SK-N-SH (cell line): Measurements from ENCODE around the gene WNT5A. TPM values are rescaled to one million over a fixed set of nuclear protein-coding genes. Genes with fewer than 3 reads are reported as not detected.

Experiments used
- CTCF ChIA-PET: fragments of 300-600, 350-600 bp; formaldehyde crosslinking; extraction: SDS; loops from one replicate; lab custom pipeline; 2021; lab: Yijun Ruan, JAX
- POLR2A ChIA-PET: fragments of 350-600 bp; sonication (Branson Sonifier 250); formaldehyde crosslinking; extraction: SDS; loops from one replicate; lab custom pipeline; 2020; ENCODE audit warnings: antibody characterized with exemption, inconsistent platforms; lab: Yijun Ruan, JAX
- DNase-seq: peaks from one replicate; pipeline ENCODE4 v3.0.0; 2012
- H2AFZ ChIP-seq: fragments of 200-600 bp; sonication (generic); 2 replicates; pipeline ENCODE4 v1.8.1; 2016; ENCODE audit warnings: antibody characterized with exemption, mild to moderate bottlenecking, low read depth
- H3F3A ChIP-seq: fragments of 200-600 bp; sonication (generic); replicated peaks from 2 replicates; pipeline ENCODE3; 2016; ENCODE audit warnings: antibody characterized with exemption, mild to moderate bottlenecking; ENCODE audit not compliant: insufficient read depth
- H3K27ac ChIP-seq, 2 experiments: fragments of 200-500 bp in 1 of 2; fragments of 200-600 bp in 1 of 2; sonication (Bioruptor generic) in 1 of 2; sonication (generic), shearing (Covaris generic) in 1 of 2; 2 replicates each; pipeline versions ENCODE4 v1.5.1 to v1.6.1; 2014 to 2016; ENCODE audit warnings: low read depth in 2 of 2, inconsistent platforms in 1 of 2, low read length in 1 of 2, mild to moderate bottlenecking in 1 of 2, mixed read lengths in 1 of 2
- H3K27me3 ChIP-seq: fragments of 200-600 bp; sonication (generic), shearing (Covaris generic); 2 replicates; pipeline ENCODE4 v1.6.1; 2016; ENCODE audit warnings: mixed run types; ENCODE audit not compliant: insufficient read depth
- H3K36me3 ChIP-seq, 2 experiments: fragments of 200-500 bp in 1 of 2; fragments of 200-600 bp in 1 of 2; sonication (Bioruptor generic) in 1 of 2; sonication (generic) in 1 of 2; replicated peaks in 1 of 2; 2 replicates each; pipeline versions ENCODE3 to v1.5.1; 2014 to 2016; ENCODE audit warnings: low read length in 1 of 2, mild to moderate bottlenecking in 1 of 2; ENCODE audit not compliant: insufficient read depth in 2 of 2, control insufficient read depth in 1 of 2
- H3K4me1 ChIP-seq, 2 experiments: fragments of 200-500 bp in 1 of 2; fragments of 200-600 bp in 1 of 2; sonication (Bioruptor generic) in 1 of 2; sonication (generic), shearing (Covaris generic) in 1 of 2; 2 replicates each; pipeline versions ENCODE4 v1.5.1 to v1.6.1; 2014 to 2016; ENCODE audit warnings: low read depth in 1 of 2, low read length in 1 of 2, mixed run types in 1 of 2; ENCODE audit not compliant: insufficient read depth in 2 of 2, control insufficient read depth in 1 of 2
- H3K4me2 ChIP-seq: fragments of 200-600 bp; sonication (generic), shearing (Covaris generic); 2 replicates; pipeline ENCODE4 v1.6.1; 2017; ENCODE audit warnings: mixed run types
- H3K4me3 ChIP-seq, 2 experiments: fragments of 200-500 bp in 1 of 2; fragments of 200-600 bp in 1 of 2; sonication (Bioruptor generic) in 1 of 2; sonication (generic), shearing (Covaris generic) in 1 of 2; 2 replicates each; pipeline versions ENCODE4 v1.5.1 to v1.8.1; 2014 to 2016; ENCODE audit warnings: low read depth in 2 of 2, inconsistent platforms in 1 of 2, low read length in 1 of 2, mild to moderate bottlenecking in 1 of 2, mixed read lengths in 1 of 2, moderate library complexity in 1 of 2
- H3K79me2 ChIP-seq: fragments of 200-600 bp; sonication (generic); 2 replicates; pipeline ENCODE4 v1.8.1; 2017; ENCODE audit warnings: mild to moderate bottlenecking; ENCODE audit not compliant: insufficient read depth
- H3K9ac ChIP-seq: fragments of 200-600 bp; sonication (generic); 2 replicates; pipeline ENCODE4 v1.6.1; 2017; ENCODE audit warnings: mixed run types
- H3K9me2 ChIP-seq: fragments of 200-600 bp; sonication (generic); 2 replicates; pipeline ENCODE4 v1.6.1; 2017; ENCODE audit warnings: mixed run types
- H3K9me3 ChIP-seq: fragments of 200-600 bp; sonication (generic); 2 replicates; pipeline ENCODE4 v1.6.1; 2017; ENCODE audit warnings: mixed run types, mild to moderate bottlenecking, moderate library complexity
- H4K20me1 ChIP-seq: fragments of 200-600 bp; sonication (generic); 2 replicates; pipeline ENCODE4 v1.6.1; 2017; ENCODE audit warnings: mild to moderate bottlenecking, mixed run types; ENCODE audit not compliant: insufficient read depth
- CHD2 ChIP-seq: fragments of 150-350 bp; IDR thresholded peaks from 2 replicates; pipeline ENCODE4 v1.6.1; 2018; ENCODE audit warnings: low read length; ENCODE audit not compliant: partially characterized antibody
- EP300 ChIP-seq, 2 experiments: IDR thresholded peaks; 2 replicates each; pipeline versions ENCODE4 v1.4.0 to v1.6.1; 2012; ENCODE audit warnings: borderline replicate concordance in 1 of 2, low read depth in 1 of 2, low read length in 1 of 2
- RAD21 ChIP-seq: IDR thresholded peaks from 2 replicates; pipeline ENCODE4 v1.6.1; 2012; ENCODE audit warnings: mild to moderate bottlenecking, low read length
- RFX5 ChIP-seq: IDR thresholded peaks from 2 replicates; pipeline ENCODE4 v1.6.1; 2012; ENCODE audit warnings: mild to moderate bottlenecking, improper control_type of control experiment, low read length
- SIN3A ChIP-seq: IDR thresholded peaks from 2 replicates; pipeline ENCODE4 v1.6.1; 2012; ENCODE audit warnings: low read depth, mild to moderate bottlenecking, low read length, moderate library complexity, borderline replicate concordance
- SMC3 ChIP-seq: IDR thresholded peaks from 2 replicates; pipeline ENCODE4 v1.6.1; 2012; ENCODE audit warnings: low read depth, low read length, improper control_type of control experiment
- TCF12 ChIP-seq: IDR thresholded peaks from 2 replicates; pipeline ENCODE4 v1.4.0; 2012
- YY1 ChIP-seq: IDR thresholded peaks from 2 replicates; pipeline ENCODE4 v1.4.0; 2012; ENCODE audit warnings: low read depth, mild to moderate bottlenecking
- WGBS: methylation state at CpG from one replicate; pipeline ENCODE4 v1.1.6; 2017; ENCODE audit warnings: low lambda C conversion rate; 5-methylcytosine and 5-hydroxymethylcytosine counted together
- polyA plus RNA-seq, 3 experiments: library from polyadenylated mRNA; depleted of rRNA; stranded (reverse); fragments of >200 nt; gene quantifications; 2 replicates each; pipeline ENCODE4 v1.2.3, GENCODE V29; 2012
- TF ChIP-seq, protein P1 (sequence below): fragments of 150-350 bp; IDR thresholded peaks from 2 replicates; pipeline ENCODE4 v1.6.1; 2017; ENCODE audit warnings: antibody characterized with exemption, low read length, low read depth, borderline replicate concordance
- TF ChIP-seq, protein P2 (sequence below): fragments of 150-350 bp; IDR thresholded peaks from 2 replicates; pipeline ENCODE4 v1.6.1; 2016; ENCODE audit warnings: mild to moderate bottlenecking, low read depth, low read length
- TF ChIP-seq, protein P3 (sequence below): fragments of 200-600 bp; sonication (generic); IDR thresholded peaks from 2 replicates; pipeline ENCODE4 v1.6.1; 2017; ENCODE audit warnings: antibody characterized with exemption, mild to moderate bottlenecking, moderate library complexity
- TF ChIP-seq, protein P4 (sequence below): IDR thresholded peaks from 2 replicates; pipeline ENCODE4 v1.4.0; 2012; ENCODE audit warnings: low read depth

Gene WNT5A
- polyA plus RNA-seq, 1 of the 3 experiments (the other 2 are of a cell fraction) = 30.7 TPM

DNA sequence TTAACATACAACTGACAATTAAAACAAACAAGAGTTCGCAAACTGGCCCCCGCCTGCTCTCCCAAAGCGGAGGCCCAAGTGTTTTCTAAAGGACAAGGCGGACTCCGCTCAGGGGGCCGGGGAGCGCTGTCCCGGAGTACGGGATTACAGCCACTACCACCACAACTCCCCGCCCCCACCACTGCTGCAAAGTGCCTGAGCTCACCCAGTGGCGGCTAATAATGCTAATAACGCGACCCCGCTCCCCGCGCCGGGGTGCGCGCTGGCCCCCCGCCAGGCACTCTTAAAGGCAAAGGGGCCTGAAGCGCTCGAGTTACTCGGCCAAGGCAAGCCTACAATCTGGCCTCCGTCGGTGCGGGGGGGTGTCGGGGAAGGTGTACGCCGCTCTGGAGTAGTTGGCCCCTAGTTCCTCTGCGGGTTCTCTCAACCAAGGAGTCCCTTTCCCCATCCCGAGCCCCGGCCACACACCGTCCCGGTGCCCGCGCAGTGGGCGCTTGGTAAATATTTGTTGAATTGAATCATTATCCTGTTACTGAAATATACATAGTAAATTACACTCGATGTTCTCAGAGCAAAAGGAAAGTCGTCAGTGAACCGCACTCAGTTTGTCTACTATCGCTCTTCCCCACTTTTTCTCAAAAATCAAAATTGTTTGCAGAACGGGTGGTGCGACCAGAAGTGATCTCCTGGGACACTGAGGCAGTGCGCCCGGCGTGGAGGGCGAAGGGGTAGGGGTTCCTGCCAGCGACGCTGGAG, 827 bp downstream of the WNT5A start (continued):
- TF ChIP-seq EP300 (IDR thresholded peaks at IDR 0.05; ENCODE audit: borderline replicate concordance in 1 of 2, low read depth in 1 of 2, low read length in 1 of 2) = peak in 1 of 2 experiments; percentile 61; a peak in 1 of 4 replicates

DNA sequence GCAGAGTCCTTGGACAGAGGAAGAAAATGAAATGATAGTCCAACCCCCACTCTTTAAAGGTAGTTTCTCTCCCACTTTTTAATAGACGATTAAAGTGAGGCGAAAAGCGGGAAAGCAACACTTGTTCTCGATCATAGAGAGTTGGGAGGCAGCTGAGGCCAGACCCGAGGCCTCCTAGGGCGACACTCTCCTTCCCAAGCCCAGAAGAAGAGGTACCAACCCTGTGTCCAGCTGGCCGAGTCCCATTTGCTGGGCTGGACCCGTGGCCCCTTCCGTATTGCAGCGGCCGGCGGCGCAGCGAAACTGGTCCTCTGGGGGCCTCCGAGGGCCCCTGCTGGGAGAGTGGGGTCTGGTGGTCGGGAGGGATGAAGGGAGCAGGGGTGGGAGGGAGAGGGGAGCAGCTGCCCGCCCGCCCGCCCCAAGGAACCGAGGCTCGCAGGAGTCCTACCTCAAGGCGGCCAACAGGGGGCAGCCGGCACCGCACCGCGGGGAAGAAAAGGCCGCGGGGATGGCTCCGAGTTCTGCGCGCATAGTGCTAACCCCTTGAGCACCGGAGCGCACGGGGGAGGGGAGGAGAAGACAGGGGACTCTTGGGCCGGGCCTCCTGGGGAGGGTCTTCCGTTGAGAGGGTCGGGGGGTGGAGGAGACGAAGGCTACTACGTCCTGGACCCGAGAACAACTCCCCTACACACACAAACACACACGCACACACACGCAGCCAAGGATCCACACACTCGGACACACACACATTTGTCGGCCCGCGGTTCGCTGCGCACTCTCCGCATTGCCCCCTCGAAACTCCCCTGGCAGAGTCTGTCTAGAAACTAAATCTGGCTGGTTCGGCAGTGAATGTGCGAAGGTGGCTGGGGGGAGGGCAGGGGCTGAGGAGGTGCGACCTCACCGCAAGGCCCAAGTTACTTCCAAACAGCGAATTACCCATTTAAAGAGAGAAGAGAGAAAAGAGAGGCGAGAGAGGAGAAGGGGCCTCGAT, 2.0 kb downstream of the WNT5A start:
- Histone ChIP-seq H3K4me1 (peaks cover 0 to 29% of the 10 kb centered on the region in 2 experiments; a peak in 2 of 4 replicates), H3K4me2 (peak overlapping the region; percentile 98), H3K4me3 (peak overlapping the region; percentile 78 to 83), H3K9me2 (no peaks in the 10 kb centered on the region), H3K79me2 (peaks cover 79% of the 10 kb centered on the region), H3K9me3 (no peaks in the 10 kb centered on the region), H3K9ac (peak overlapping the region; percentile 96), H3K27ac (peak overlapping the region; percentile 24 to 88; a peak in 3 of 4 replicates), H2AFZ (peak overlapping the region; percentile 74; the same call in 1 of the 2 replicates), H4K20me1 (no peaks in the 10 kb centered on the region), H3K27me3 (no peaks in the 10 kb centered on the region), H3F3A (peaks cover 7% of the 10 kb centered on the region), H3K36me3 (peaks cover 5 to 6% of the 10 kb centered on the region in 2 experiments)
- WGBS = 9% methylated on average over 40 of the region's 57 CpGs
- TF ChIP-seq TCF12 (no peak), SIN3A (no peak), SMC3 (peak; percentile 59), RAD21 (peak; percentile 71), RFX5 (no peak), YY1 (0 out of 2 replicates have a peak, but pooled peaks have one; percentile 4), CHD2 (peak; percentile 27)
- TF ChIP-seq, protein P1, sequence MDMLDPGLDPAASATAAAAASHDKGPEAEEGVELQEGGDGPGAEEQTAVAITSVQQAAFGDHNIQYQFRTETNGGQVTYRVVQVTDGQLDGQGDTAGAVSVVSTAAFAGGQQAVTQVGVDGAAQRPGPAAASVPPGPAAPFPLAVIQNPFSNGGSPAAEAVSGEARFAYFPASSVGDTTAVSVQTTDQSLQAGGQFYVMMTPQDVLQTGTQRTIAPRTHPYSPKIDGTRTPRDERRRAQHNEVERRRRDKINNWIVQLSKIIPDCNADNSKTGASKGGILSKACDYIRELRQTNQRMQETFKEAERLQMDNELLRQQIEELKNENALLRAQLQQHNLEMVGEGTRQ = no peak
- TF ChIP-seq, protein P2, sequence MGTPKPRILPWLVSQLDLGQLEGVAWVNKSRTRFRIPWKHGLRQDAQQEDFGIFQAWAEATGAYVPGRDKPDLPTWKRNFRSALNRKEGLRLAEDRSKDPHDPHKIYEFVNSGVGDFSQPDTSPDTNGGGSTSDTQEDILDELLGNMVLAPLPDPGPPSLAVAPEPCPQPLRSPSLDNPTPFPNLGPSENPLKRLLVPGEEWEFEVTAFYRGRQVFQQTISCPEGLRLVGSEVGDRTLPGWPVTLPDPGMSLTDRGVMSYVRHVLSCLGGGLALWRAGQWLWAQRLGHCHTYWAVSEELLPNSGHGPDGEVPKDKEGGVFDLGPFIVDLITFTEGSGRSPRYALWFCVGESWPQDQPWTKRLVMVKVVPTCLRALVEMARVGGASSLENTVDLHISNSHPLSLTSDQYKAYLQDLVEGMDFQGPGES = no peak
- TF ChIP-seq, protein P3, sequence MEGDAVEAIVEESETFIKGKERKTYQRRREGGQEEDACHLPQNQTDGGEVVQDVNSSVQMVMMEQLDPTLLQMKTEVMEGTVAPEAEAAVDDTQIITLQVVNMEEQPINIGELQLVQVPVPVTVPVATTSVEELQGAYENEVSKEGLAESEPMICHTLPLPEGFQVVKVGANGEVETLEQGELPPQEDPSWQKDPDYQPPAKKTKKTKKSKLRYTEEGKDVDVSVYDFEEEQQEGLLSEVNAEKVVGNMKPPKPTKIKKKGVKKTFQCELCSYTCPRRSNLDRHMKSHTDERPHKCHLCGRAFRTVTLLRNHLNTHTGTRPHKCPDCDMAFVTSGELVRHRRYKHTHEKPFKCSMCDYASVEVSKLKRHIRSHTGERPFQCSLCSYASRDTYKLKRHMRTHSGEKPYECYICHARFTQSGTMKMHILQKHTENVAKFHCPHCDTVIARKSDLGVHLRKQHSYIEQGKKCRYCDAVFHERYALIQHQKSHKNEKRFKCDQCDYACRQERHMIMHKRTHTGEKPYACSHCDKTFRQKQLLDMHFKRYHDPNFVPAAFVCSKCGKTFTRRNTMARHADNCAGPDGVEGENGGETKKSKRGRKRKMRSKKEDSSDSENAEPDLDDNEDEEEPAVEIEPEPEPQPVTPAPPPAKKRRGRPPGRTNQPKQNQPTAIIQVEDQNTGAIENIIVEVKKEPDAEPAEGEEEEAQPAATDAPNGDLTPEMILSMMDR = peak; percentile 47
- TF ChIP-seq, protein P4, sequence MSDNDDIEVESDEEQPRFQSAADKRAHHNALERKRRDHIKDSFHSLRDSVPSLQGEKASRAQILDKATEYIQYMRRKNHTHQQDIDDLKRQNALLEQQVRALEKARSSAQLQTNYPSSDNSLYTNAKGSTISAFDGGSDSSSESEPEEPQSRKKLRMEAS = 0 out of 2 replicates have a peak, but pooled peaks have one; percentile 28
- DNase-seq = peak; percentile 92
- POLR2A ChIA-PET = no interaction called here
- CTCF ChIA-PET = interaction anchor here (0.7 to 4.1 kb wide), 11 partner anchors 8 to 766 kb away, joined by 3 to 24 read pairs (median 4); no protein-coding TSS in a partner anchor
